K562 (cell line): ENCODE data around the gene UBE2E3. TPM values are rescaled to one million over a fixed set of nuclear protein-coding genes. Genes with fewer than 3 reads are reported as not detected.

Experiments used
- ATAC-seq: fragments of 200-7000 bp; cut with Tn5 transposase; 3 replicates; pipeline ENCODE4 v1.9.1; 2020; ENCODE audit warnings: moderate library complexity
- BruUV-seq: library from RNA; stranded (reverse); fragments of 400-500 nt; replicated peaks from 2 replicates; lab custom pipeline; 2021; lab: Mats Ljungman, UMichigan
- CTCF ChIA-PET: fragments of 300-600 bp; formaldehyde crosslinking; extraction: SDS; loops from one replicate; lab custom pipeline; 2021; ENCODE audit warnings: low intra/inter-chr PET ratio; lab: Yijun Ruan, JAX
- POLR2A ChIA-PET: fragments of 300-600, 350-650 bp; sonication (Branson Sonifier 250); formaldehyde crosslinking; extraction: SDS; loops from one replicate; lab custom pipeline; 2021; ENCODE audit warnings: antibody characterized with exemption, inconsistent platforms; lab: Yijun Ruan, JAX
- DNase-seq, 4 experiments: peaks; one replicate each; pipeline versions ENCODE4 v3.0.0 to v3.0.0-alpha.2; 2011 to 2018; ENCODE audit warnings: low spot score in 3 of 4, mixed read lengths in 3 of 4; ENCODE audit errors: extremely low read depth in 1 of 4
- FAIRE-seq: peaks from 2 replicates; lab custom pipeline; 2011; peaks lifted over from hg19 to GRCh38; lab: Jason Lieb, UNC
- H2AFZ ChIP-seq: 2 replicates; pipeline ENCODE4 v1.6.0; 2011; ENCODE audit warnings: low read depth, low read length, control low read depth, inconsistent platforms
- H3K27ac ChIP-seq: fragments of 200-600 bp; 3 replicates; pipeline ENCODE4 v1.8.0; 2011; ENCODE audit warnings: low read depth, mild to moderate bottlenecking, control low read depth, inconsistent platforms, low read length, moderate library complexity, mixed read lengths; ENCODE audit errors: extremely low read depth
- H3K27me3 ChIP-seq, 2 experiments: fragments of 300-600 bp in 1 of 2; 2 replicates in 1 of 2; 3 replicates in 1 of 2; pipeline versions ENCODE4 v1.6.0 to v1.8.0; 2011; ENCODE audit warnings: inconsistent platforms in 2 of 2, low read length in 2 of 2, mild to moderate bottlenecking in 1 of 2, mixed read lengths in 1 of 2, moderate library complexity in 1 of 2; ENCODE audit not compliant: control insufficient read depth in 2 of 2, insufficient read depth in 2 of 2
- H3K36me3 ChIP-seq: fragments of 300-600 bp; 3 replicates; pipeline ENCODE4 v1.8.0; 2011; ENCODE audit warnings: mild to moderate bottlenecking, low read length, inconsistent platforms; ENCODE audit not compliant: control insufficient read depth, insufficient read depth
- H3K4me1 ChIP-seq, 2 experiments: fragments of 200-600 bp in 1 of 2; replicated peaks in 1 of 2; 2 replicates in 1 of 2; 3 replicates in 1 of 2; pipeline versions ENCODE4 v1.5.1 to v1.8.0; 2011; ENCODE audit warnings: inconsistent platforms in 2 of 2, low read length in 2 of 2, mild to moderate bottlenecking in 1 of 2, mixed read lengths in 1 of 2, moderate library complexity in 1 of 2; ENCODE audit not compliant: control insufficient read depth in 2 of 2, insufficient read depth in 2 of 2
- H3K4me2 ChIP-seq: 2 replicates; pipeline ENCODE4 v1.6.1; 2011; ENCODE audit warnings: low read length, control low read depth, inconsistent platforms, mixed read lengths; ENCODE audit not compliant: insufficient read depth
- H3K4me3 ChIP-seq: fragments of 200-600 bp; sonication (generic), shearing (Covaris generic); 2 replicates; pipeline ENCODE4 v1.5.1; 2016; ENCODE audit warnings: control low read depth, inconsistent platforms
- H3K79me2 ChIP-seq: fragments of 200-600 bp; 3 replicates; pipeline ENCODE4 v1.8.0; 2011; ENCODE audit warnings: low read length, inconsistent platforms; ENCODE audit not compliant: control insufficient read depth, insufficient read depth
- H3K9ac ChIP-seq, 2 experiments: 2 replicates each; pipeline versions ENCODE4 v1.6.0 to v1.6.1; 2011; ENCODE audit warnings: low read depth in 2 of 2, low read length in 2 of 2, control low read depth in 1 of 2, inconsistent platforms in 1 of 2, mild to moderate bottlenecking in 1 of 2, mixed read lengths in 1 of 2; ENCODE audit not compliant: insufficient read depth in 1 of 2
- H3K9me1 ChIP-seq: one replicate; pipeline ENCODE4 v1.6.0; 2011; ENCODE audit warnings: inconsistent platforms, mild to moderate bottlenecking, low read length, moderate library complexity; ENCODE audit not compliant: control insufficient read depth, insufficient read depth
- H3K9me3 ChIP-seq: replicated peaks from 2 replicates; pipeline ENCODE4 v1.5.1; 2011; ENCODE audit warnings: low read depth, low read length, inconsistent platforms; ENCODE audit not compliant: control insufficient read depth, insufficient read depth
- H4K20me1 ChIP-seq: replicated peaks from 2 replicates; pipeline ENCODE4 v1.6.1; 2011; ENCODE audit warnings: low read length, inconsistent platforms, mixed read lengths; ENCODE audit not compliant: control insufficient read depth, insufficient read depth
- ASH1L ChIP-seq: fragments of 450-650 bp; IDR thresholded peaks from 2 replicates; pipeline ENCODE4 v1.6.1; 2018; ENCODE audit warnings: borderline replicate concordance, mild to moderate bottlenecking, low read depth; ENCODE audit not compliant: partially characterized antibody
- EP300 ChIP-seq: IDR thresholded peaks from 2 replicates; pipeline ENCODE4 v1.6.1; 2012; ENCODE audit warnings: low read length, improper control_type of control experiment
- FOSL1 ChIP-seq: fragments of 200-800 bp; sonication (Bioruptor generic); conservative IDR thresholded peaks from 2 replicates; pipeline ENCODE4 v1.6.1; 2016; ENCODE audit warnings: missing genetic modification characterization, missing compliant biosample characterization
- FOXK2 ChIP-seq, 2 experiments: fragments of 450-650 bp; IDR thresholded peaks in 1 of 2; conservative IDR thresholded peaks in 1 of 2; 2 replicates each; pipeline ENCODE4 v1.6.1; 2016; ENCODE audit warnings: low read depth in 2 of 2, mild to moderate bottlenecking in 1 of 2
- GTF2F1 ChIP-seq: IDR thresholded peaks from 2 replicates; pipeline ENCODE4 v1.6.1; 2011; ENCODE audit warnings: low read depth, low read length, improper control_type of control experiment
- HMGN3 ChIP-seq: IDR thresholded peaks from 2 replicates; pipeline ENCODE4 v1.6.1; 2011; ENCODE audit warnings: borderline replicate concordance, low read depth, mild to moderate bottlenecking, mixed read lengths, low read length; ENCODE audit not compliant: insufficient read length; ENCODE audit errors: extremely low read depth
- IRF2 ChIP-seq: sonication (generic); formaldehyde crosslinking; IDR thresholded peaks from 2 replicates; pipeline ENCODE4 v1.8.1; 2022; ENCODE audit warnings: mild to moderate bottlenecking, missing genetic modification reagents
- IRF9 ChIP-seq: fragments of 450-650 bp; IDR thresholded peaks from 2 replicates; pipeline ENCODE4 v1.6.1; 2016; ENCODE audit warnings: missing biosample characterization, missing genetic modification characterization
- LCOR ChIP-seq: sonication (generic); formaldehyde crosslinking; IDR thresholded peaks from 2 replicates; pipeline ENCODE4 v1.8.0; 2022; ENCODE audit warnings: mild to moderate bottlenecking, missing genetic modification reagents
- LEF1 ChIP-seq: fragments of 450-650 bp; IDR thresholded peaks from 2 replicates; pipeline ENCODE4 v1.6.1; 2016; ENCODE audit warnings: mild to moderate bottlenecking
- NCOR1 ChIP-seq: fragments of 450-650 bp; IDR thresholded peaks from 2 replicates; pipeline ENCODE4 v1.6.1; 2016; ENCODE audit warnings: mild to moderate bottlenecking, moderate library complexity
- NR2C1 ChIP-seq, 2 experiments: fragments of 450-650 bp; IDR thresholded peaks; 2 replicates each; pipeline ENCODE4 v1.6.1; 2017; ENCODE audit warnings: mild to moderate bottlenecking in 2 of 2, antibody characterized with exemption in 1 of 2, inconsistent platforms in 1 of 2, missing compliant biosample characterization in 1 of 2, missing genetic modification characterization in 1 of 2
- POLR2A ChIP-seq: fragments of 450-650 bp; conservative IDR thresholded peaks from 2 replicates; pipeline ENCODE4 v1.6.1; 2016
- POLR3G ChIP-seq: IDR thresholded peaks from 2 replicates; pipeline ENCODE4 v1.6.1; 2011; ENCODE audit not compliant: insufficient read length, insufficient replicate concordance; ENCODE audit errors: extremely low read depth
- RBM25 ChIP-seq: fragments of 200-400 bp; formaldehyde crosslinking; IDR thresholded peaks from 2 replicates; pipeline ENCODE4 v1.6.1; 2018; ENCODE audit warnings: low read length, low read depth, moderate library complexity; ENCODE audit not compliant: severe bottlenecking
- SMARCA4 ChIP-seq: fragments of 450-650 bp; IDR thresholded peaks from 2 replicates; pipeline ENCODE4 v1.6.1; 2016
- TBP ChIP-seq: optimal IDR thresholded peaks from 2 replicates; pipeline ENCODE3; 2011; ENCODE audit warnings: low read depth, low read length, improper control_type of control experiment
- ZNF184 ChIP-seq: sonication (generic); formaldehyde crosslinking; IDR thresholded peaks from 2 replicates; pipeline ENCODE4 v1.5.0; 2020; ENCODE audit warnings: missing genetic modification reagents
- ZNF384 ChIP-seq: IDR thresholded peaks from 2 replicates; pipeline ENCODE4 v1.6.1; 2012; ENCODE audit warnings: low read depth, low read length, improper control_type of control experiment
- ZNF445 ChIP-seq: fragments of 250-450 bp; sonication (Bioruptor Pico); IDR thresholded peaks from 2 replicates; pipeline ENCODE4 v1.4.0; 2020; ENCODE audit warnings: low read depth, mild to moderate bottlenecking, moderate library complexity
- ZSCAN29 ChIP-seq: fragments of 450-650 bp; IDR thresholded peaks from 2 replicates; pipeline ENCODE4 v1.6.1; 2017
- WGBS: fragments of 100-300 bp; shearing (Covaris generic); methylation state at CpG from one replicate; pipeline ENCODE4 v1.1.6; 2016; ENCODE audit warnings: low coverage, mixed read lengths; ENCODE audit not compliant: insufficient coverage; ENCODE audit errors: missing lambda C conversion rate; 5-methylcytosine and 5-hydroxymethylcytosine counted together
- in situ Hi-C: fragments of 300-500 bp; cut with MboI; formaldehyde crosslinking; loops from 4 replicates; pipeline ENCODE4 v1.15.0; 2018; ENCODE audit warnings: inconsistent platforms, mixed read lengths
- intact Hi-C: fragments of 100-400 bp; cut with micrococcal nuclease; formaldehyde crosslinking; loops from 2 replicates; pipeline ENCODE4 v1.14.2; 2022
- polyA plus RNA-seq, 8 experiments: library from polyadenylated mRNA; depleted of rRNA in 4 of 8; stranded (reverse) in 5 of 8; unstranded in 3 of 8; fragments of >200 nt; fragmentation: Nextera tagmentation in 2 of 8; fragmentation: Illumina TruSeq in 1 of 8; extraction: Ambion mirVana in 2 of 8; extraction: Trizol in 1 of 8; gene quantifications; 2 replicates each; pipeline versions ENCODE4 v1.2.1 to v1.2.3, GENCODE V29; 2011 to 2014; ENCODE audit warnings: inconsistent platforms in 1 of 8, missing spikeins in 1 of 8
- total RNA-seq, 7 experiments: library from RNA; depleted of rRNA in 6 of 7; stranded (reverse); fragments of >200 nt in 6 of 7; fragmentation: Illumina TruSeq in 2 of 7; extraction: Trizol in 2 of 7; gene quantifications; 2 replicates each; pipeline versions ENCODE4 v1.2.1 to v1.2.3, GENCODE V29; 2011 to 2021; ENCODE audit warnings: low replicate concordance in 1 of 7

UBE2E3 gene
- total and polyA plus RNA-seq, 9 of the 15 experiments (the other 6 are each of a cell fraction or from before 2014, with no cell fraction given), result 58.2 to 173 (median 78.0) TPM

- no peak for TF ChIP-seq GTF2F1
- TF ChIP-seq, all 486 proteins: peak for 0
Observed at GRCh38 chr2:181036445-181036844, 56.0 kb downstream of the UBE2E3 start (continued).

GRCh38 chr2:181036848-181037603 is 56.6 kb downstream of the UBE2E3 start:
- ChIA-PET CTCF (no interaction called here), POLR2A (interaction anchor here (0.6 kb wide), 1 partner anchor 49 kb away, joined by 3 read pairs; no protein-coding TSS in a partner anchor)
- FAIRE-seq (no peak), ATAC-seq (no peak; the same call in 1 of the 3 replicates), DNase-seq (no peak)
- Histone ChIP-seq H4K20me1 (no peaks in the 10 kb centered on the region), H3K9me1 (no peaks in the 10 kb centered on the region), H3K4me1 (no peaks in the 10 kb centered on the region), H3K36me3 (no peaks in the 10 kb centered on the region), H3K4me2 (no peak overlapping the region), H3K27me3 (no peaks in the 10 kb centered on the region), H3K9ac (no peak overlapping the region), H3K9me3 (no peaks in the 10 kb centered on the region), H3K4me3 (no peak overlapping the region), H3K27ac (no peak overlapping the region), H3K79me2 (peaks cover 23% of the 10 kb centered on the region; the same call in 2 of the 3 replicates), H2AFZ (no peak overlapping the region)
- intact Hi-C loops (no loop called here), in situ Hi-C loops (no loop called here)
- TF ChIP-seq FOXK2 (conservative IDR thresholded peaks at IDR 0.05 in 1 of 2, IDR thresholded peaks at IDR 0.05 in 1 of 2; ENCODE audit: low read depth in 2 of 2), result no peak
- TF ChIP-seq SMARCA4, result no peak
- TF ChIP-seq TBP, result no peak
- TF ChIP-seq LCOR, result no peak
- TF ChIP-seq POLR2A, result no peak
- no peak for TF ChIP-seq EP300
- TF ChIP-seq POLR3G, result no peak
- TF ChIP-seq RBM25, result no peak
- no peak for TF ChIP-seq NCOR1
- no peak for TF ChIP-seq ZSCAN29
- TF ChIP-seq FOSL1 (tag), result no peak
- TF ChIP-seq NR2C1 (IDR thresholded peaks at IDR 0.05), result no peak
- no peak for TF ChIP-seq NR2C1 (tag; IDR thresholded peaks at IDR 0.05)
- no peak for TF ChIP-seq LEF1
- no peak for TF ChIP-seq IRF9 (tag)
- no peak for TF ChIP-seq ZNF445
- no peak for TF ChIP-seq HMGN3
- no peak for TF ChIP-seq ZNF184 (CRISPR knock-in tag)
- no peak for TF ChIP-seq ASH1L
- TF ChIP-seq ZNF384, result no peak
- TF ChIP-seq IRF2 (CRISPR knock-in tag), result no peak
- 91% methylated on average over 4 of the region's 4 CpGs for WGBS
- BruUV-seq, result no TSS peak
